Liver (tissue), 9 donors: ENCODE results near the gene LPCAT1. TPM values are rescaled to one million over a fixed set of nuclear protein-coding genes. Genes with fewer than 3 reads are reported as not detected.

ENCODE experiments used
- DNase-seq: peaks from one replicate; pipeline ENCODE4 v3.0.0-alpha.2; 2017; ENCODE audit warnings: low spot score
- H3K27ac ChIP-seq, 2 donors: one replicate each; pipeline ENCODE4 v1.7.0; 2013; ENCODE audit warnings: inconsistent platforms in 2 of 2, low read length in 2 of 2, control low read depth in 1 of 2, low read depth in 1 of 2, mild to moderate bottlenecking in 1 of 2
- H3K27me3 ChIP-seq, 4 donors: one replicate each; pipeline versions ENCODE4 v1.6.1 to v1.7.0; 2013; ENCODE audit warnings: low read length in 3 of 4, inconsistent platforms in 1 of 4, mild to moderate bottlenecking in 1 of 4, moderate library complexity in 1 of 4; ENCODE audit not compliant: control insufficient read depth in 4 of 4, insufficient read depth in 4 of 4
- H3K36me3 ChIP-seq, 4 donors: one replicate each; pipeline versions ENCODE4 v1.6.1 to v1.7.0; 2013; ENCODE audit warnings: low read length in 3 of 4, mild to moderate bottlenecking in 3 of 4, low read depth in 1 of 4, moderate library complexity in 1 of 4; ENCODE audit not compliant: control insufficient read depth in 4 of 4, insufficient read depth in 3 of 4
- H3K4me1 ChIP-seq, 4 donors: one replicate each; pipeline versions ENCODE4 v1.6.1 to v1.7.0; 2013; ENCODE audit warnings: low read length in 3 of 4, mild to moderate bottlenecking in 3 of 4, moderate library complexity in 1 of 4; ENCODE audit not compliant: control insufficient read depth in 4 of 4, insufficient read depth in 4 of 4
- H3K4me3 ChIP-seq, 3 donors: one replicate each; pipeline versions ENCODE4 v1.6.1 to v1.7.0; 2013; ENCODE audit warnings: low read length in 3 of 3, control low read depth in 1 of 3, low read depth in 1 of 3, mild to moderate bottlenecking in 1 of 3
- H3K9ac ChIP-seq, 2 donors: one replicate each; pipeline ENCODE4 v1.7.0; 2013; ENCODE audit warnings: low read length in 2 of 2, mild to moderate bottlenecking in 2 of 2, moderate library complexity in 2 of 2, control low read depth in 1 of 2, low read depth in 1 of 2
- H3K9me3 ChIP-seq, 4 donors: one replicate each; pipeline versions ENCODE4 v1.6.1 to v1.7.0; 2013; ENCODE audit warnings: low read length in 3 of 4; ENCODE audit not compliant: control insufficient read depth in 4 of 4
- GABPA ChIP-seq, 2 donors: IDR thresholded peaks in 1 of 2; conservative IDR thresholded peaks in 1 of 2; 2 replicates each; pipeline ENCODE4 v1.6.1; 2016; ENCODE audit warnings: antibody characterized with exemption in 2 of 2, mild to moderate bottlenecking in 1 of 2, moderate library complexity in 1 of 2
- HNF4A ChIP-seq, 2 donors: conservative IDR thresholded peaks; 2 replicates each; pipeline ENCODE4 v1.6.1; 2016; ENCODE audit warnings: antibody characterized with exemption in 2 of 2, mild to moderate bottlenecking in 2 of 2
- JUND ChIP-seq, 2 donors: IDR thresholded peaks; 2 replicates each; pipeline ENCODE4 v1.6.1; 2016; ENCODE audit warnings: antibody characterized with exemption in 2 of 2
- NR2F2 ChIP-seq: IDR thresholded peaks from 2 replicates; pipeline ENCODE4 v1.6.1; 2016; ENCODE audit warnings: antibody characterized with exemption
- RAD21 ChIP-seq, 2 donors: IDR thresholded peaks; 2 replicates each; pipeline ENCODE4 v1.6.1; 2016; ENCODE audit warnings: antibody characterized with exemption in 2 of 2, mild to moderate bottlenecking in 2 of 2
- SP1 ChIP-seq: IDR thresholded peaks from 2 replicates; pipeline ENCODE4 v1.6.1; 2018; ENCODE audit warnings: antibody characterized with exemption, mild to moderate bottlenecking
- TAF1 ChIP-seq: conservative IDR thresholded peaks from 2 replicates; pipeline ENCODE4 v1.6.1; 2016; ENCODE audit warnings: antibody characterized with exemption, mild to moderate bottlenecking
- YY1 ChIP-seq: IDR thresholded peaks from 2 replicates; pipeline ENCODE4 v1.6.1; 2016; ENCODE audit warnings: antibody characterized with exemption, mild to moderate bottlenecking
- WGBS: extraction: QIAGEN DNeasy Blood & Tissue Kit; methylation state at CpG from one replicate; pipeline ENCODE4 v1.1.7; 2013; 5-methylcytosine and 5-hydroxymethylcytosine counted together
- polyA plus RNA-seq, 2 donors: library from polyadenylated mRNA; stranded (reverse) in 1 of 2; unstranded in 1 of 2; fragments of 200-250 nt in 1 of 2; fragments of >200 nt in 1 of 2; fragmentation: Nextera tagmentation in 1 of 2; extraction: Ambion mirVana in 1 of 2; gene quantifications; one replicate each; pipeline versions ENCODE4 v1.2.1 to v1.2.3, GENCODE V29; 2013 to 2015
- total RNA-seq, 2 donors: library from RNA; depleted of rRNA; stranded (reverse); fragments of >200 nt; gene quantifications; one replicate each; pipeline ENCODE4 v1.2.3, GENCODE V29; 2014
- TF ChIP-seq, protein P1 (sequence below): IDR thresholded peaks from 2 replicates; pipeline ENCODE4 v1.6.1; 2016; ENCODE audit warnings: antibody characterized with exemption
- TF ChIP-seq, protein P2 (sequence below): IDR thresholded peaks from 2 replicates; pipeline ENCODE4 v1.6.1; 2016; ENCODE audit warnings: antibody characterized with exemption
- TF ChIP-seq, protein P3 (sequence below): IDR thresholded peaks from 2 replicates; pipeline ENCODE4 v1.6.1; 2016; ENCODE audit warnings: antibody characterized with exemption, mild to moderate bottlenecking
- TF ChIP-seq, protein P4 (sequence below): IDR thresholded peaks from 2 replicates; pipeline ENCODE4 v1.6.1; 2016; ENCODE audit warnings: antibody characterized with exemption
- TF ChIP-seq, protein P5 (sequence below): fragments of 150-350 bp; IDR thresholded peaks from 2 replicates; pipeline ENCODE4 v1.5.1; 2017; ENCODE audit warnings: improper control_type of control experiment, low read depth, low read length; ENCODE audit not compliant: missing input control
- donor health status: healthy.
- donor health status: healthy.
- donor health status: healthy.
- donor health status: healthy.
- donor health status: healthy.

LPCAT1 gene
- total and polyA plus RNA-seq, 4 donors = 1.5 to 12.8 (median 9.9) TPM

DNA sequence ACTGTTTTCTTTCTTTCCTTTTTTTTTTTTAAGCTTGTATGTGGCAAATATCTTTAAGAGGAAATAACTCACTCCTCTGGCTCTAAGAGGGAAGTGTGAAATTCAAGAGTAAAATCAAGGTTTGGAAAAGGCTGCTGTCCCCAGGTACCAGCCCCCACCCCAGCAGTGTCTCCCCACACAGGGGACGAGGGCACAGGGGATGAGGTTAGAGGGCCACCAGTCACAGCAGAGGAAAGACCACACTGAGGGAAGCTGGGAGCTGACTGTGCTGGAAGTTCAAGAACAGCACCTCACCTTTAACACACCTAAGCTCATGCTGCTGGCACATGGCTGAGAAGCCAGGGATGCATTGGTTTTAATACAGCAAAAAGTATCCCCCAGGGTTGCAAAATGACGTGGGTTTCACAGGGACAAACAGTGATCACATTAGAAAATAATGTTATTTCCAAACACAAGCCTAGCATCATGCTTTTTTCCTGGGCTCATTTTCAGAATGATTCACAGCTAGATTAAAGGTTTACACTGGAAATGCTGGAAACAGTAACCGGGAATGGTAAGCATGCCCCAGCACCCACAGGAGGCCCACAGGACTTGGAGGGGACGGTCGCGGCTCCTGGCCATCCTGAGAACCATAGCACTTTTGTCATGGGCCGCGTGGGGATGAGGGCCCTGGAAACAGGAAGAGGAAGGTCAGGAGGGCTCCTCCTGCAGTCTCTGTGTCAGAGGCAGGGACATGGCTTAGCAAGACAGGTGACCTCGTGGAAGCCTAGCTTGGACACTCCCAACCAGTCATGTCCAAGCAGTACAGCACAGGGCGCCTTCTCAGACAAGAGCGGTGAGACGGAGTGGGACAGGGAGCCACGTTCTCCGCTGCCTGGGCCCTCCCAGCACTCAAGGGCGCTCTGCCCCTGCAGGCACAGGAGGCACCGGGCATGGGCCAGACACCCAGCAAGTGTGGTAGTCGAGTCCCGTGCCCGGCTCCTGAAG lies 6.9 kb downstream of the LPCAT1 start:
- H3K27ac ChIP-seq = peak overlapping the region in 1 of 2 donors; percentile 3
- H3K36me3 ChIP-seq = peaks cover 0 to 1% (median 0%) of the 10 kb centered on the region in 4 donors
- H3K4me3 ChIP-seq = no peak overlapping the region
- no peaks in the 10 kb centered on the region for H3K27me3 ChIP-seq
- WGBS = 83% methylated on average over 19 of the region's 19 CpGs
- TF ChIP-seq SP1 (no peak), HNF4A (conservative IDR thresholded peaks at IDR 0.05) (no peak), RAD21 (IDR thresholded peaks at IDR 0.05) (no peak), GABPA (IDR thresholded peaks at IDR 0.05 in 1 of 2, conservative IDR thresholded peaks at IDR 0.05 in 1 of 2) (no peak), NR2F2 (no peak), YY1 (no peak), JUND (IDR thresholded peaks at IDR 0.05) (no peak)
- TF ChIP-seq, protein P1, sequence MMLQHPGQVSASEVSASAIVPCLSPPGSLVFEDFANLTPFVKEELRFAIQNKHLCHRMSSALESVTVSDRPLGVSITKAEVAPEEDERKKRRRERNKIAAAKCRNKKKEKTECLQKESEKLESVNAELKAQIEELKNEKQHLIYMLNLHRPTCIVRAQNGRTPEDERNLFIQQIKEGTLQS = no peak
- TF ChIP-seq, protein P2, sequence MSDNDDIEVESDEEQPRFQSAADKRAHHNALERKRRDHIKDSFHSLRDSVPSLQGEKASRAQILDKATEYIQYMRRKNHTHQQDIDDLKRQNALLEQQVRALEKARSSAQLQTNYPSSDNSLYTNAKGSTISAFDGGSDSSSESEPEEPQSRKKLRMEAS = no peak
- TF ChIP-seq, protein P3, sequence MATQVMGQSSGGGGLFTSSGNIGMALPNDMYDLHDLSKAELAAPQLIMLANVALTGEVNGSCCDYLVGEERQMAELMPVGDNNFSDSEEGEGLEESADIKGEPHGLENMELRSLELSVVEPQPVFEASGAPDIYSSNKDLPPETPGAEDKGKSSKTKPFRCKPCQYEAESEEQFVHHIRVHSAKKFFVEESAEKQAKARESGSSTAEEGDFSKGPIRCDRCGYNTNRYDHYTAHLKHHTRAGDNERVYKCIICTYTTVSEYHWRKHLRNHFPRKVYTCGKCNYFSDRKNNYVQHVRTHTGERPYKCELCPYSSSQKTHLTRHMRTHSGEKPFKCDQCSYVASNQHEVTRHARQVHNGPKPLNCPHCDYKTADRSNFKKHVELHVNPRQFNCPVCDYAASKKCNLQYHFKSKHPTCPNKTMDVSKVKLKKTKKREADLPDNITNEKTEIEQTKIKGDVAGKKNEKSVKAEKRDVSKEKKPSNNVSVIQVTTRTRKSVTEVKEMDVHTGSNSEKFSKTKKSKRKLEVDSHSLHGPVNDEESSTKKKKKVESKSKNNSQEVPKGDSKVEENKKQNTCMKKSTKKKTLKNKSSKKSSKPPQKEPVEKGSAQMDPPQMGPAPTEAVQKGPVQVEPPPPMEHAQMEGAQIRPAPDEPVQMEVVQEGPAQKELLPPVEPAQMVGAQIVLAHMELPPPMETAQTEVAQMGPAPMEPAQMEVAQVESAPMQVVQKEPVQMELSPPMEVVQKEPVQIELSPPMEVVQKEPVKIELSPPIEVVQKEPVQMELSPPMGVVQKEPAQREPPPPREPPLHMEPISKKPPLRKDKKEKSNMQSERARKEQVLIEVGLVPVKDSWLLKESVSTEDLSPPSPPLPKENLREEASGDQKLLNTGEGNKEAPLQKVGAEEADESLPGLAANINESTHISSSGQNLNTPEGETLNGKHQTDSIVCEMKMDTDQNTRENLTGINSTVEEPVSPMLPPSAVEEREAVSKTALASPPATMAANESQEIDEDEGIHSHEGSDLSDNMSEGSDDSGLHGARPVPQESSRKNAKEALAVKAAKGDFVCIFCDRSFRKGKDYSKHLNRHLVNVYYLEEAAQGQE = no peak
- H3K9me3 ChIP-seq = no peaks in the 10 kb centered on the region
- H3K9ac ChIP-seq = no peak overlapping the region
- DNase-seq = peak; percentile 30
- peaks cover 0 to 3% (median 0%) of the 10 kb centered on the region in 4 donors for H3K4me1 ChIP-seq

DNA sequence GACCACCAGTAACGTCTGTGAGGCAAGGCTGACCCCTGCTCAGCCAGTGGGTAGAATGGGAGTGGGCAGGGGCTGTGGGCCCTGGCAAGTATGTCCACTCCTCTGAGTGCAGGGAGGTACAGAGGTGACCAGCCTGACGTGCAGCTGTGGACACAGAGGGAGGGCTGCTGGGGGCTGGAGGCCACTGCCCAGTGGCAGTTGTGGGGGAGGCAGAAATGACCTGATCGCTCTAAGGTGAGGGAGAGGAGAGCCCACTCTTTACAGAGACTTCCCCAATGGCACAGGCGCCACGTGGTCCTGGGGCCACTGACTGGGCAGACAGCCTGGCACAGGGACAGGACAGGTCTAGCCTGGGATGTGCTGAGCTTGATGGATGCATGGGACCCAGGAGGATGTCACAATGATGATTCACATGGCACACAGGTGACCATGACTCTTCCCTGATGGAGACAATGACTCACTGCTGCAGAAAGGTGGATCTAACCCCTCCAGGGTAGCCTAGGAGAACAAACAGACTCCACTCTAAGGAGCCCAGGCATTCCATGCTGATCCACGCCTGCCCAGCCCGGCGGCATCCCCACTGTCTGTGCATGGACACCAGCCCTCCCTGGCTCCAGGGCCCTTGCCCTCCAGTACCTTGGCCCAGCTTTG lies 7.7 kb downstream of the LPCAT1 start:
- Histone ChIP-seq H3K9ac (no peak overlapping the region), H3K36me3 (peaks cover 0 to 1% (median 0%) of the 10 kb centered on the region in 4 donors), H3K4me3 (no peak overlapping the region), H3K27ac (peak overlapping the region in 1 of 2 donors; percentile 3), H3K4me1 (no peaks in the 10 kb centered on the region), H3K9me3 (no peaks in the 10 kb centered on the region), H3K27me3 (no peaks in the 10 kb centered on the region)
- peak; percentile 32 for DNase-seq
- TF ChIP-seq, protein P1 = no peak
- TF ChIP-seq, protein P2 = no peak
- TF ChIP-seq HNF4A (conservative IDR thresholded peaks at IDR 0.05) (no peak), TAF1 (no peak), YY1 (no peak), GABPA (IDR thresholded peaks at IDR 0.05 in 1 of 2, conservative IDR thresholded peaks at IDR 0.05 in 1 of 2) (no peak)
- TF ChIP-seq, protein P4, sequence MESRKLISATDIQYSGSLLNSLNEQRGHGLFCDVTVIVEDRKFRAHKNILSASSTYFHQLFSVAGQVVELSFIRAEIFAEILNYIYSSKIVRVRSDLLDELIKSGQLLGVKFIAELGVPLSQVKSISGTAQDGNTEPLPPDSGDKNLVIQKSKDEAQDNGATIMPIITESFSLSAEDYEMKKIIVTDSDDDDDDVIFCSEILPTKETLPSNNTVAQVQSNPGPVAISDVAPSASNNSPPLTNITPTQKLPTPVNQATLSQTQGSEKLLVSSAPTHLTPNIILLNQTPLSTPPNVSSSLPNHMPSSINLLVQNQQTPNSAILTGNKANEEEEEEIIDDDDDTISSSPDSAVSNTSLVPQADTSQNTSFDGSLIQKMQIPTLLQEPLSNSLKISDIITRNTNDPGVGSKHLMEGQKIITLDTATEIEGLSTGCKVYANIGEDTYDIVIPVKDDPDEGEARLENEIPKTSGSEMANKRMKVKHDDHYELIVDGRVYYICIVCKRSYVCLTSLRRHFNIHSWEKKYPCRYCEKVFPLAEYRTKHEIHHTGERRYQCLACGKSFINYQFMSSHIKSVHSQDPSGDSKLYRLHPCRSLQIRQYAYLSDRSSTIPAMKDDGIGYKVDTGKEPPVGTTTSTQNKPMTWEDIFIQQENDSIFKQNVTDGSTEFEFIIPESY = no peak
- TF ChIP-seq, protein P5, sequence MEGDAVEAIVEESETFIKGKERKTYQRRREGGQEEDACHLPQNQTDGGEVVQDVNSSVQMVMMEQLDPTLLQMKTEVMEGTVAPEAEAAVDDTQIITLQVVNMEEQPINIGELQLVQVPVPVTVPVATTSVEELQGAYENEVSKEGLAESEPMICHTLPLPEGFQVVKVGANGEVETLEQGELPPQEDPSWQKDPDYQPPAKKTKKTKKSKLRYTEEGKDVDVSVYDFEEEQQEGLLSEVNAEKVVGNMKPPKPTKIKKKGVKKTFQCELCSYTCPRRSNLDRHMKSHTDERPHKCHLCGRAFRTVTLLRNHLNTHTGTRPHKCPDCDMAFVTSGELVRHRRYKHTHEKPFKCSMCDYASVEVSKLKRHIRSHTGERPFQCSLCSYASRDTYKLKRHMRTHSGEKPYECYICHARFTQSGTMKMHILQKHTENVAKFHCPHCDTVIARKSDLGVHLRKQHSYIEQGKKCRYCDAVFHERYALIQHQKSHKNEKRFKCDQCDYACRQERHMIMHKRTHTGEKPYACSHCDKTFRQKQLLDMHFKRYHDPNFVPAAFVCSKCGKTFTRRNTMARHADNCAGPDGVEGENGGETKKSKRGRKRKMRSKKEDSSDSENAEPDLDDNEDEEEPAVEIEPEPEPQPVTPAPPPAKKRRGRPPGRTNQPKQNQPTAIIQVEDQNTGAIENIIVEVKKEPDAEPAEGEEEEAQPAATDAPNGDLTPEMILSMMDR = no peak
- 86% methylated on average over 8 of the region's 8 CpGs for WGBS
